ENCODE results near the gene CD302. TPM values are rescaled to one million over a fixed set of nuclear protein-coding genes. Genes with fewer than 3 reads are reported as not detected.
"Not testable (repeated sequence)": the region's sequence is repeated elsewhere in the genome, so short reads cannot be mapped to it uniquely, and the experiment has no call there.

The CD302 gene
- total RNA-seq, 2 experiments from 2014 or later, result 0.40 to 0.50 TPM

GRCh38 chr2:159736048-159736447 is 62.0 kb downstream of the CD302 start:
- Mint-ChIP-seq H3K4me1 (peaks cover 16% of the 10 kb centered on the region), H3K36me3 (ENCODE audit: low read depth) (peaks cover 61% of the 10 kb centered on the region), H3K4me3 (no peak overlapping the region), H3K27ac (no peak overlapping the region), H3K9me3 (no peaks in the 10 kb centered on the region), H3K27me3 (no peaks in the 10 kb centered on the region)
- CTCF ChIA-PET, result no interaction called here
- no peak for DNase-seq
- POLR2A ChIA-PET, result no interaction called here

GRCh38 chr2:159735648-159736047 is 62.4 kb downstream of the CD302 start:
- Mint-ChIP-seq H3K27ac (no peak overlapping the region), H3K27me3 (no peaks in the 10 kb centered on the region), H3K4me3 (no peak overlapping the region), H3K36me3 (ENCODE audit: low read depth) (peaks cover 65% of the 10 kb centered on the region), H3K4me1 (peaks cover 16% of the 10 kb centered on the region), H3K9me3 (no peaks in the 10 kb centered on the region)
- DNase-seq, result no peak
- ChIA-PET CTCF (no interaction called here), POLR2A (no interaction called here)

DNA sequence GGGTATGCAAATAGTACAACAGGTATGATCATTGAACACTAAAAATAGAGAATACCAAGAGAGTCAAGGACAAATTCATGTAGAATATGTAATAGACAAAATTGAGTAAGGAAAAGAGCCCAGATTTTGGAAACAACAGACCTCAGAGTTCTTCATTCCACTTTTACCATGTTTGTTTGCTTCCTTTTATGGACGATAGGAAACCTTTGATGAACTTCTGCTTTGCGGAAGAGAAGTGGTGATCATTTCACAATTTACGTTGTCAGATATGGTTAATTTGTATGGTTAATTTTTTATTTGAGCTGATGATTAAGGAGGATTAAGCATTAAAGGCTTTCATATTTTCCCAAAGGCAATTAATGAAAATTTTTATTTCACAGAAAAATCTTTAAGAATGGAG is 69.4 kb downstream of the CD302 start:
- POLR2A ChIA-PET, result no interaction called here
- CTCF ChIA-PET, result no interaction called here
- Mint-ChIP-seq H3K4me3 (no peak overlapping the region), H3K36me3 (ENCODE audit: low read depth) (peaks cover 61% of the 10 kb centered on the region), H3K9me3 (peaks cover 6% of the 10 kb centered on the region), H3K27ac (no peak overlapping the region), H3K4me1 (peaks cover 23% of the 10 kb centered on the region), H3K27me3 (no peaks in the 10 kb centered on the region)
- no peak for DNase-seq

GRCh38 chr2:159725713-159726112 is 72.3 kb downstream of the CD302 start:
- DNase-seq, result no peak
- peaks cover 70% of the 10 kb centered on the region for H3K36me3 Mint-ChIP-seq (ENCODE audit: low read depth)
- peaks cover 35% of the 10 kb centered on the region for H3K4me1 Mint-ChIP-seq
- H3K9me3 Mint-ChIP-seq, result peaks cover 6% of the 10 kb centered on the region
- no peak overlapping the region for H3K27ac Mint-ChIP-seq
- H3K4me3 Mint-ChIP-seq, result no peak overlapping the region
- H3K27me3 Mint-ChIP-seq, result no peaks in the 10 kb centered on the region
- POLR2A ChIA-PET, result interaction anchor here (1.0 kb wide), 1 partner anchor 14 kb away, joined by 3 read pairs; the partner anchor contains the start of gene MARCHF7
- CTCF ChIA-PET, result no interaction called here

GRCh38 chr2:159724795-159725572 is 73.0 kb downstream of the CD302 start:
- peaks cover 70% of the 10 kb centered on the region for H3K36me3 Mint-ChIP-seq (ENCODE audit: low read depth)
- H3K4me3 Mint-ChIP-seq, DNase-seq, CTCF ChIA-PET, H3K27ac Mint-ChIP-seq, H3K27me3 Mint-ChIP-seq, H3K9me3 Mint-ChIP-seq: not testable (repeated sequence)
- H3K4me1 Mint-ChIP-seq, result peaks cover 40% of the 10 kb centered on the region
- POLR2A ChIA-PET, result interaction anchor here (1.0 kb wide), 1 partner anchor 13 kb away, joined by 3 read pairs; the partner anchor contains the start of gene MARCHF7

GRCh38 chr2:159722580-159722979 is 75.4 kb downstream of the CD302 start:
- Mint-ChIP-seq H3K27me3 (no peaks in the 10 kb centered on the region), H3K4me1 (peaks cover 47% of the 10 kb centered on the region), H3K4me3 (no peak overlapping the region), H3K36me3 (ENCODE audit: low read depth) (peaks cover 76% of the 10 kb centered on the region), H3K27ac (no peak overlapping the region), H3K9me3 (peaks cover 6% of the 10 kb centered on the region)
- CTCF ChIA-PET, result interaction anchor here (2.0 kb wide), 1 partner anchor 8 kb away, joined by 6 read pairs; no protein-coding TSS in a partner anchor
- POLR2A ChIA-PET, result interaction anchor here (2.9 kb wide), 1 partner anchor 10 kb away, joined by 28 read pairs; the partner anchor contains the start of gene MARCHF7
- no peak for DNase-seq

DNA sequence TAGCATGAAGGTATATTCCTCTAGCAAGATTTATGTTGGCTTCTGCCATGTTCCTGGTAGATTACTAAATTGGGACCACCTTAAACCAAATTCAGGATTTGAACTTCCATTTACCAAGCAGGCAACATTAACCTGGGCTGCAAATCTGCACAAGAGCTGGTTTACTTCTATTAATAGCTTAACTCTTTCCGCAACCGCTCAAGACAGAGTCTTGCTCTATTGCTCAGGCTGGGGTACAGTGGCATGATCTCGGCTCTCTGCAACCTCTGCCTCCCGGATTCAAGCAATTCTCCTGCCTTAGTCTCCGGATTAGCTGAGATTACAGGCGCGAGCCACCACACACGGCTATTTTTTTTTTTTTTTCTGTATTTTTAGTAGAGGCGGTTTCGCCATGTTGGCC is 77.3 kb downstream of the CD302 start:
- ChIA-PET POLR2A (interaction anchor here (2.9 kb wide), 1 partner anchor 8 kb away, joined by 28 read pairs; the partner anchor contains the start of gene MARCHF7), CTCF (interaction anchor here (1.5 to 2.0 kb wide), 2 partner anchors 9 to 10 kb away, joined by 3 to 6 read pairs; no protein-coding TSS in a partner anchor)
- H3K27me3 Mint-ChIP-seq, result no peaks in the 10 kb centered on the region
- H3K27ac Mint-ChIP-seq, result no peak overlapping the region
- H3K4me3 Mint-ChIP-seq, result no peak overlapping the region
- peaks cover 57% of the 10 kb centered on the region for H3K4me1 Mint-ChIP-seq
- no peak for DNase-seq
- peaks cover 6% of the 10 kb centered on the region for H3K9me3 Mint-ChIP-seq
- H3K36me3 Mint-ChIP-seq (ENCODE audit: low read depth), result peaks cover 83% of the 10 kb centered on the region

Other genes with a start within 250 kb of the CD302 start
- 1 to 10 TPM; 8.5 to 9.8 TPM for gene BAZ2B, start 181.7 kb downstream of the CD302 start, total RNA-seq
- gene MARCHF7, start 85.7 kb downstream of the CD302 start, total RNA-seq, result 10 to 100 TPM; 92.2 to 98.0 TPM
- gene LY75, start 106.5 kb upstream of the CD302 start, total RNA-seq, result 10 to 100 TPM; 22.7 to 23.5 TPM